ENCODE data around the gene ADGRF1.

- no peak for TF ChIP-seq POLR2A (IDR thresholded peaks at IDR 0.05)
- TF ChIP-seq CTCF (IDR thresholded peaks at IDR 0.05 in 4 of 5, conservative IDR thresholded peaks at IDR 0.05 in 1 of 5) = no peak
Measured at GRCh38 chr6:47023573-47023972, 18.6 kb downstream of the ADGRF1 start.
